Activated naive CD4-positive, alpha-beta T cell treated with anti-CD3 and anti-CD28 coated beads, Interleukin-2, amount 10 ng/mL, durations not matched to agents 7 days and 5 days (primary cell): ENCODE results near the gene LAMA2.

Experiments
- CTCF ChIA-PET: fragments of 350-600 bp; sonication (Branson Sonifier 250); formaldehyde crosslinking; loops from one replicate; lab custom pipeline; 2021; ENCODE audit warnings: antibody characterized with exemption; lab: Charles Lee
- DNase-seq: peaks from one replicate; pipeline ENCODE4 v3.0.0-alpha.2; 2020
- H3K27ac Mint-ChIP-seq: one replicate; pipeline ENCODE4 v1.8.0; 2021; ENCODE audit warnings: mild to moderate bottlenecking, moderate library complexity, mixed read lengths
- H3K27me3 Mint-ChIP-seq: one replicate; pipeline ENCODE4 v1.8.0; 2021; ENCODE audit warnings: mild to moderate bottlenecking, mixed read lengths
- H3K36me3 Mint-ChIP-seq: one replicate; pipeline ENCODE4 v1.8.0; 2021; ENCODE audit warnings: mixed read lengths
- H3K4me1 Mint-ChIP-seq: one replicate; pipeline ENCODE4 v1.8.0; 2021; ENCODE audit warnings: mixed read lengths
- H3K4me3 Mint-ChIP-seq: one replicate; pipeline ENCODE4 v1.8.0; 2021; ENCODE audit warnings: mild to moderate bottlenecking, moderate library complexity, mixed read lengths
- H3K9me3 Mint-ChIP-seq: one replicate; pipeline ENCODE4 v1.8.0; 2021; ENCODE audit warnings: mixed read lengths

LAMA2 gene

GRCh38 chr6:129546702-129547101 is 663.8 kb downstream of the LAMA2 start:
- Mint-ChIP-seq H3K4me1 (peaks cover 14% of the 10 kb centered on the region), H3K9me3 (no peaks in the 10 kb centered on the region), H3K27ac (no peak overlapping the region), H3K4me3 (no peak overlapping the region), H3K27me3 (peaks cover 3% of the 10 kb centered on the region), H3K36me3 (no peaks in the 10 kb centered on the region)
- CTCF ChIA-PET, result no interaction called here
- no peak for DNase-seq

- Mint-ChIP-seq H3K9me3 (no peaks in the 10 kb centered on the region), H3K27me3 (peaks cover 3% of the 10 kb centered on the region), H3K4me3 (no peak overlapping the region), H3K4me1 (peaks cover 6% of the 10 kb centered on the region), H3K36me3 (no peaks in the 10 kb centered on the region), H3K27ac (no peak overlapping the region)
- DNase-seq, result no peak
- CTCF ChIA-PET, result no interaction called here
Observed at GRCh38 chr6:129551486-129551885, 668.5 kb downstream of the LAMA2 start.

GRCh38 chr6:129552413-129552812 is 669.5 kb downstream of the LAMA2 start:
- no peaks in the 10 kb centered on the region for H3K36me3 Mint-ChIP-seq
- H3K27ac Mint-ChIP-seq, result no peak overlapping the region
- H3K4me3 Mint-ChIP-seq, result no peak overlapping the region
- DNase-seq, result no peak
- peaks cover 2% of the 10 kb centered on the region for H3K4me1 Mint-ChIP-seq
- peaks cover 3% of the 10 kb centered on the region for H3K27me3 Mint-ChIP-seq
- H3K9me3 Mint-ChIP-seq, result no peaks in the 10 kb centered on the region
- CTCF ChIA-PET, result no interaction called here

GRCh38 chr6:129555206-129555832 is 672.4 kb downstream of the LAMA2 start:
- CTCF ChIA-PET, result interaction anchor here (1.3 kb wide), 1 partner anchor 227 kb away, joined by 3 read pairs; no protein-coding TSS in a partner anchor
- H3K27ac Mint-ChIP-seq, result no peak overlapping the region
- no peaks in the 10 kb centered on the region for H3K9me3 Mint-ChIP-seq
- H3K4me3 Mint-ChIP-seq, result no peak overlapping the region
- H3K4me1 Mint-ChIP-seq, result no peaks in the 10 kb centered on the region
- no peaks in the 10 kb centered on the region for H3K36me3 Mint-ChIP-seq
- H3K27me3 Mint-ChIP-seq, result peaks cover 3% of the 10 kb centered on the region
- DNase-seq, result no peak

GRCh38 chr6:129558248-129558647 is 675.3 kb downstream of the LAMA2 start:
- CTCF ChIA-PET, result no interaction called here
- Mint-ChIP-seq H3K36me3 (no peaks in the 10 kb centered on the region), H3K9me3 (no peaks in the 10 kb centered on the region), H3K27ac (no peak overlapping the region), H3K4me3 (no peak overlapping the region), H3K27me3 (no peaks in the 10 kb centered on the region), H3K4me1 (no peaks in the 10 kb centered on the region)
- no peak for DNase-seq

- H3K27me3 Mint-ChIP-seq, result peaks cover 4% of the 10 kb centered on the region
- DNase-seq, result no peak
- no peak overlapping the region for H3K4me3 Mint-ChIP-seq
- H3K36me3 Mint-ChIP-seq, result peaks cover 2% of the 10 kb centered on the region
- H3K27ac Mint-ChIP-seq, result no peak overlapping the region
- no peaks in the 10 kb centered on the region for H3K4me1 Mint-ChIP-seq
- H3K9me3 Mint-ChIP-seq, result no peaks in the 10 kb centered on the region
- CTCF ChIA-PET, result interaction anchor here (0.9 to 3.2 kb wide), 5 partner anchors 10 to 210 kb away, joined by 3 to 23 read pairs (median 7); no protein-coding TSS in a partner anchor
Observed at GRCh38 chr6:129565366-129565765, 682.4 kb downstream of the LAMA2 start.

- Mint-ChIP-seq H3K27me3 (peaks cover 4% of the 10 kb centered on the region), H3K4me1 (no peaks in the 10 kb centered on the region), H3K4me3 (no peak overlapping the region), H3K27ac (no peak overlapping the region), H3K9me3 (peaks cover under 1% of the 10 kb centered on the region), H3K36me3 (peaks cover 2% of the 10 kb centered on the region)
- no peak for DNase-seq
- CTCF ChIA-PET, result interaction anchor here (0.9 to 3.2 kb wide), 5 partner anchors 9 to 209 kb away, joined by 3 to 23 read pairs (median 7); no protein-coding TSS in a partner anchor
Observed at GRCh38 chr6:129565811-129566210, 682.9 kb downstream of the LAMA2 start.
